Smooth muscle cell (in vitro differentiated cells): ENCODE data around the gene MLXIP. TPM values are rescaled to one million over a fixed set of nuclear protein-coding genes. Genes with fewer than 3 reads are reported as not detected.

Source experiments
- DNase-seq: peaks from one replicate; lab custom pipeline; 2025; ENCODE audit not compliant: unreplicated experiment; lab: John Stamatoyannopoulos, UW
- H2AFZ ChIP-seq: fragments of 200-600 bp; sonication (generic); 2 replicates; pipeline ENCODE4 v1.6.0; 2016; ENCODE audit warnings: antibody characterized with exemption, low read depth, mild to moderate bottlenecking
- H3F3A ChIP-seq: fragments of 200-600 bp; sonication (generic); 2 replicates; pipeline ENCODE4 v1.6.0; 2017; ENCODE audit warnings: antibody characterized with exemption, low read depth
- H3K27ac ChIP-seq: fragments of 200-600 bp; sonication (generic); 2 replicates; pipeline ENCODE4 v1.5.1; 2016; ENCODE audit warnings: low read depth, mild to moderate bottlenecking
- H3K27me3 ChIP-seq: fragments of 200-600 bp; sonication (generic); 2 replicates; pipeline ENCODE4 v1.6.1; 2016; ENCODE audit warnings: low read depth, mild to moderate bottlenecking
- H3K36me3 ChIP-seq: fragments of 200-600 bp; sonication (generic); 2 replicates; pipeline ENCODE4 v1.5.1; 2016; ENCODE audit warnings: low read depth
- H3K4me1 ChIP-seq: fragments of 200-600 bp; sonication (generic); 2 replicates; pipeline ENCODE4 v1.5.1; 2016; ENCODE audit warnings: low read depth
- H3K4me2 ChIP-seq: fragments of 200-600 bp; sonication (generic); 2 replicates; pipeline ENCODE4 v1.6.0; 2016; ENCODE audit warnings: mild to moderate bottlenecking
- H3K4me3 ChIP-seq: fragments of 200-600 bp; sonication (generic); 2 replicates; pipeline ENCODE4 v1.5.1; 2016; ENCODE audit warnings: mild to moderate bottlenecking
- H3K79me2 ChIP-seq: fragments of 200-600 bp; sonication (generic); 2 replicates; pipeline ENCODE4 v1.6.0; 2016; ENCODE audit warnings: low read depth, mild to moderate bottlenecking
- H3K9ac ChIP-seq: fragments of 200-600 bp; sonication (generic); 2 replicates; pipeline ENCODE4 v1.6.0; 2016; ENCODE audit warnings: low read depth
- H3K9me3 ChIP-seq: fragments of 200-600 bp; sonication (generic); replicated peaks from 2 replicates; pipeline ENCODE4 v1.5.1; 2016; ENCODE audit warnings: low read depth
- H4K20me1 ChIP-seq: fragments of 200-600 bp; sonication (generic); 2 replicates; pipeline ENCODE4 v1.6.0; 2016; ENCODE audit warnings: low read depth
- WGBS: methylation state at CpG from one replicate; pipeline ENCODE4 v1.1.7; 2016; ENCODE audit warnings: low lambda C conversion rate; 5-methylcytosine and 5-hydroxymethylcytosine counted together
- polyA plus RNA-seq: library from polyadenylated mRNA; unstranded; fragments of >200 nt; fragmentation: Nextera tagmentation; extraction: Ambion mirVana; gene quantifications from 2 replicates; pipeline ENCODE4 v1.2.1, GENCODE V29; 2016
- total RNA-seq: library from RNA; depleted of rRNA; stranded (reverse); fragments of >200 nt; gene quantifications from 2 replicates; pipeline ENCODE4 v1.2.3, GENCODE V29; 2014
- TF ChIP-seq, protein P1 (sequence below): fragments of 200-600 bp; sonication (generic); IDR thresholded peaks from 2 replicates; pipeline ENCODE4 v1.5.1; 2017; ENCODE audit warnings: borderline replicate concordance, mild to moderate bottlenecking, antibody characterized with exemption; ENCODE audit not compliant: insufficient read depth, poor library complexity, severe bottlenecking

Gene MLXIP
- total and polyA plus RNA-seq, 2 experiments from 2014 or later: 11.8 to 15.3 TPM

DNA sequence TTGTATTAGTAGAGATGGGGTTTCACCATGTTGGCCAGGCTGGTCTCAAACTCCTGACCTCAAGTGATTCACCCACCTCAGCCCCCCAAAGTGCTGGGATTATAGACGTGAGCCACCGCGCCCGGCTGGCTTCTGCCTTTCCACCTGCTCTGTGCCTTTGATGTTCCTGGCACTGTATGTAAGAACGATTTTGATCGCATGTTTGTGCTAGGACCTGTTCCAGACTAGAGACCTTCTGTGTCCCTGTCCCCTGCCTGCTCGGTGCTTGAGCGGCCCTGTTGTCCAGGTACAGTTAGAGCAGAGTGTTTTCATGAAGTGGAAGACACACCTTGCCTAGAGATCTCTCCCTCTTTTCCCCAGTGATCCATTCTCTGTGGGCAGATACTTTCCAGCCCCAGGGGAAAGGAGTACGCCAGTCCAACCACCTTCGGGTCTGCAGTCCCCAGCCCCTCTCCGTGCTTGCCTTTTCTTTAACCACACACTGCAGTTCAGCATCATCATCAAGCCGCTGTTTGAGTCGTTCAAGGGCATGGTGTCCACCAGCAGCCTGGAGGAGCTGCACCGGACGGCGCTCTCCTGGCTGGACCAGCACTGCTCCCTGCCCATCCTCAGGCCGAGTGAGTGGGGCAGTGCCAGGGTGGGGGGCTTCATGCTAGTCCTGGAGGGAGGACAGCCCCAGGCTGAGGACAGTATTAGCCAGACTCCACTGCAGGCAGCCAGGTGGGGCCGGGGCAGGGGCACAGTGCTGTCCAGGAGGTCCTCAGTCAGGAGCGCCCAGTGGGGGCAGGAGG, 62.1 kb downstream of the MLXIP start:
- no peak overlapping the region for H3K4me3 ChIP-seq
- no peaks in the 10 kb centered on the region for H3K9me3 ChIP-seq
- no peak overlapping the region for H3K9ac ChIP-seq
- WGBS: 99% methylated on average over 19 of the region's 19 CpGs
- no peaks in the 10 kb centered on the region for H3K27me3 ChIP-seq
- H3K79me2 ChIP-seq: no peaks in the 10 kb centered on the region
- H2AFZ ChIP-seq: no peak overlapping the region
- H3F3A ChIP-seq: no peaks in the 10 kb centered on the region
- no peak for DNase-seq
- no peaks in the 10 kb centered on the region for H3K36me3 ChIP-seq
- no peaks in the 10 kb centered on the region for H4K20me1 ChIP-seq
- TF ChIP-seq, protein P1, sequence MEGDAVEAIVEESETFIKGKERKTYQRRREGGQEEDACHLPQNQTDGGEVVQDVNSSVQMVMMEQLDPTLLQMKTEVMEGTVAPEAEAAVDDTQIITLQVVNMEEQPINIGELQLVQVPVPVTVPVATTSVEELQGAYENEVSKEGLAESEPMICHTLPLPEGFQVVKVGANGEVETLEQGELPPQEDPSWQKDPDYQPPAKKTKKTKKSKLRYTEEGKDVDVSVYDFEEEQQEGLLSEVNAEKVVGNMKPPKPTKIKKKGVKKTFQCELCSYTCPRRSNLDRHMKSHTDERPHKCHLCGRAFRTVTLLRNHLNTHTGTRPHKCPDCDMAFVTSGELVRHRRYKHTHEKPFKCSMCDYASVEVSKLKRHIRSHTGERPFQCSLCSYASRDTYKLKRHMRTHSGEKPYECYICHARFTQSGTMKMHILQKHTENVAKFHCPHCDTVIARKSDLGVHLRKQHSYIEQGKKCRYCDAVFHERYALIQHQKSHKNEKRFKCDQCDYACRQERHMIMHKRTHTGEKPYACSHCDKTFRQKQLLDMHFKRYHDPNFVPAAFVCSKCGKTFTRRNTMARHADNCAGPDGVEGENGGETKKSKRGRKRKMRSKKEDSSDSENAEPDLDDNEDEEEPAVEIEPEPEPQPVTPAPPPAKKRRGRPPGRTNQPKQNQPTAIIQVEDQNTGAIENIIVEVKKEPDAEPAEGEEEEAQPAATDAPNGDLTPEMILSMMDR: no peak
- no peak overlapping the region for H3K27ac ChIP-seq
- H3K4me2 ChIP-seq: no peak overlapping the region
- no peaks in the 10 kb centered on the region for H3K4me1 ChIP-seq

DNA sequence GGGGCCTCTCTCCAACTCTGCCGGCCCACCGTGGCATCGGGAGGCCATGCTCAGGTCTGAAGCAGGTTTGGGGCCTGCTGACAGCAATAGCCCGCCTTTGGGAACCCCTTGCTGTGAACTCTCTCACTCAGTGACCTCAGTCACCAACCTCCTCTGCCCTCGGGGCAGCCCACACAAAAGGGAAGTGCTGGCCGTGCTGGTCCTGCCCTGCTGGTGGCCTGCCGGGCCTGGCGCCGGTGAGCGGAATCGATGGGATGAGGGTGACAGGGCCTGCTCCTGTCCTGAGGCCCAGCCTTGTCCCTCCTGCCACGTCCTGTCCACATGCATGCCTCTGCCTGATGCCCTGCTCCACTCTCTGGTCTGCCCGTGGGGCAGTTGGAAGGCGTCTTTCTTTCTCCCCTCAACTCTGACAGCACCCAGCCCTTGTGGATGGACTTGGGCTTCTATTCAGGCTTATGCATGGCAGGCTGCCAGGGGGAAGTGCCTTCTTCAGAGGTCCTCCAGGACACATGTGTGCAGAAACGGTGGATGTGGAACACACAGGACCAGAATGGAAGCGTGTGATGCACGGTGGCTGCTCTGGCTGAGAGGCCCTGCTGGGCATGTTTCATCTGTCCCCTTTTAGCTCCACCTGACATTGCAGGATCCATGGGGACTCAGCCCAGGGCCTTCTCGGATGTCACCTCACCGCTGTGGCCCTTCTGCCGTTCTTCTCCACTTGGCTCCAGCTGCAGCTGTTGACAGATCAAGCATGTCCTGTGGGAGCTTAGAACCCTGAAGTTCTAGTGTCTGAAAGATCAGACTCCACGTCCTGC, 63.6 kb downstream of the MLXIP start:
- Histone ChIP-seq H2AFZ (no peak overlapping the region), H3K4me2 (no peak overlapping the region), H4K20me1 (no peaks in the 10 kb centered on the region), H3K36me3 (no peaks in the 10 kb centered on the region), H3K27me3 (no peaks in the 10 kb centered on the region), H3K9ac (no peak overlapping the region), H3K27ac (no peak overlapping the region), H3K79me2 (no peaks in the 10 kb centered on the region), H3F3A (no peaks in the 10 kb centered on the region), H3K9me3 (no peaks in the 10 kb centered on the region), H3K4me3 (no peak overlapping the region), H3K4me1 (no peaks in the 10 kb centered on the region)
- DNase-seq: no peak
- TF ChIP-seq, protein P1: no peak
- WGBS: 93% methylated on average over 21 of the region's 21 CpGs

DNA sequence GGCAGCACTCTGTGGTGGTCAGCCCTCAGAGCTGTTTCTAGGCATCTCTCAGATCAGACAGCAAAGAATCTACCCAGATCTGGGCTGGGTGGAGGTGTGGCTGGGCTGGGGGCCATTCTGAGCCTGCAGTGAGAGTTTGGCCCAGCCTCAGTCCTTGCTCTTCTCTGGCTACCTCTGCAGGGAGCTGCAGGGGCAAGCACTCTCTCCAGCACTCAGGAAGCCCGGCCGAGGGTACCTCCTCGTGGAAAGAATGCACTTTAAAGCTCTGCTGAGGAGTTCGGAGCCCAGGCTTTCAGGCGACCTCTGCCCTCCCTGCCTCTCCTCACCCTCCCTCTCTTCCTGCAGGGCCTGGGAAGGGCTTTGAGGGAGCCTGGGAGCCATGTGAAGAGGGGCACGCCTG, 64.3 kb downstream of the MLXIP start:
- no peak overlapping the region for H3K27ac ChIP-seq
- H2AFZ ChIP-seq: no peak overlapping the region
- H3K36me3 ChIP-seq: no peaks in the 10 kb centered on the region
- H3K9ac ChIP-seq: no peak overlapping the region
- no peaks in the 10 kb centered on the region for H3K4me1 ChIP-seq
- no peak overlapping the region for H3K4me2 ChIP-seq
- no peak overlapping the region for H3K4me3 ChIP-seq
- no peaks in the 10 kb centered on the region for H4K20me1 ChIP-seq
- no peaks in the 10 kb centered on the region for H3K79me2 ChIP-seq
- TF ChIP-seq, protein P1: no peak
- no peaks in the 10 kb centered on the region for H3K9me3 ChIP-seq
- no peaks in the 10 kb centered on the region for H3F3A ChIP-seq
- DNase-seq: no peak
- H3K27me3 ChIP-seq: no peaks in the 10 kb centered on the region
- WGBS: 78% methylated on average over 6 of the region's 6 CpGs
